Memory B cell (primary cell): ENCODE data around the gene ATP4B.
A peak's percentile ranks its signal among the peaks of the same experiment; 100 is the strongest.
"Not testable (repeated sequence)": the region's sequence is repeated elsewhere in the genome, so short reads cannot be mapped to it uniquely, and the experiment has no call there.

Source experiments
- ATAC-seq: fragments of 150-1000 bp; cut with Tn5 transposase; 2 replicates; pipeline ENCODE4 v1.10.0; 2021; ENCODE audit warnings: low read depth, mild to moderate bottlenecking, moderate library complexity
- DNase-seq, 2 donors: peaks; one replicate each; pipeline ENCODE4 v3.0.0; 2022; ENCODE audit warnings: low spot score in 2 of 2
- H3K27ac Mint-ChIP-seq: one replicate; pipeline ENCODE4 v1.8.0; 2022; ENCODE audit warnings: mild to moderate bottlenecking, moderate library complexity, mixed read lengths
- H3K27me3 Mint-ChIP-seq: one replicate; pipeline ENCODE4 v1.8.0; 2022; ENCODE audit warnings: mixed read lengths
- H3K36me3 Mint-ChIP-seq: one replicate; pipeline ENCODE4 v1.8.0; 2022; ENCODE audit warnings: mild to moderate bottlenecking, mixed read lengths
- H3K4me1 Mint-ChIP-seq: one replicate; pipeline ENCODE4 v1.8.0; 2022; ENCODE audit warnings: mixed read lengths
- H3K4me3 Mint-ChIP-seq: one replicate; pipeline ENCODE4 v1.8.0; 2022; ENCODE audit warnings: mild to moderate bottlenecking, moderate library complexity, mixed read lengths
- H3K9me3 Mint-ChIP-seq: one replicate; pipeline ENCODE4 v1.8.0; 2022; ENCODE audit warnings: mixed read lengths

The ATP4B gene

DNA sequence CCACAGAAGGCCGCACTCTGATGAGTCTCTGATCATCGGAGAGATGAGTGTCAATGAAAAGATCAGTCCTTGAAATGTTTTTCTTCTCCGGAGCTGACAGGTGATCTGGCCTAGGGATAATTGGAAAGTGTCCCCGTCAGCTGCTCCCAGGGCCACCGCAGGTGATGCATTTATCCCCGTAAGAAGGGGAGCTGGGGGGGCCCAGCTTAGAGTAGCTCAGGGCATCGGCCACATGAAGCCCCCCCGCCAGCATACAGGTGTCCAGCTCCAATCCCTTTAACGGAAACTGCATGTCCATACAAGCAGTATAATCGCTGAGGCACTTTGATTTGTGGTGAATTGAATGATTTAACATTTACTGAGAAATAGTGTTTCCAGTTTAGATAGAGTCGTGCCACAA lies 27.7 kb downstream of the ATP4B start:
- DNase-seq: no peak
- Mint-ChIP-seq H3K4me3 (no peak overlapping the region), H3K27ac (no peak overlapping the region), H3K9me3 (no peaks in the 10 kb centered on the region), H3K36me3 (peaks cover 17% of the 10 kb centered on the region), H3K4me1 (peaks cover 5% of the 10 kb centered on the region), H3K27me3 (no peaks in the 10 kb centered on the region)
- no peak for ATAC-seq

DNA sequence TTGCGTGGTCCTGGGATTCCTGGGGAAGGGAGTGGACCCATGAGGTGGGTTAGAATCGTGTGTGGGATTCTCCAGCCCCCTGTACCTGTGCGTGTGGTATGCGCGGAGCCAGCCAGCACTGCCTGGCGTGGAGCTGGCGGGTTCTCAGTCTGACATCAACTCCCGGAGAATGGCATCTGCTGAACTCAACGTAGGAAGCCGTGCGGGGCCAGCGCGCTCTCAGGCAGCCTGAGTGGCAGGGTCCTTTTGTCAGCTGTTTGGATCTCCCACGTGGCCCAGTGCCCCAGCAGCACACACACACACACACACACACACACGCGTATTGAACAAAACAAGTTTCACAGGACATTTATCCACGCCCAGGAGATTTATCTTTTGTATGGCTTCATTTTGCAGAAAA lies 28.1 kb downstream of the ATP4B start:
- ATAC-seq: no peak
- H3K4me3 Mint-ChIP-seq: no peak overlapping the region
- peaks cover 20% of the 10 kb centered on the region for H3K36me3 Mint-ChIP-seq
- H3K4me1 Mint-ChIP-seq: peaks cover 5% of the 10 kb centered on the region
- H3K27me3 Mint-ChIP-seq: no peaks in the 10 kb centered on the region
- no peak overlapping the region for H3K27ac Mint-ChIP-seq
- H3K9me3 Mint-ChIP-seq: no peaks in the 10 kb centered on the region
- DNase-seq: no peak

DNA sequence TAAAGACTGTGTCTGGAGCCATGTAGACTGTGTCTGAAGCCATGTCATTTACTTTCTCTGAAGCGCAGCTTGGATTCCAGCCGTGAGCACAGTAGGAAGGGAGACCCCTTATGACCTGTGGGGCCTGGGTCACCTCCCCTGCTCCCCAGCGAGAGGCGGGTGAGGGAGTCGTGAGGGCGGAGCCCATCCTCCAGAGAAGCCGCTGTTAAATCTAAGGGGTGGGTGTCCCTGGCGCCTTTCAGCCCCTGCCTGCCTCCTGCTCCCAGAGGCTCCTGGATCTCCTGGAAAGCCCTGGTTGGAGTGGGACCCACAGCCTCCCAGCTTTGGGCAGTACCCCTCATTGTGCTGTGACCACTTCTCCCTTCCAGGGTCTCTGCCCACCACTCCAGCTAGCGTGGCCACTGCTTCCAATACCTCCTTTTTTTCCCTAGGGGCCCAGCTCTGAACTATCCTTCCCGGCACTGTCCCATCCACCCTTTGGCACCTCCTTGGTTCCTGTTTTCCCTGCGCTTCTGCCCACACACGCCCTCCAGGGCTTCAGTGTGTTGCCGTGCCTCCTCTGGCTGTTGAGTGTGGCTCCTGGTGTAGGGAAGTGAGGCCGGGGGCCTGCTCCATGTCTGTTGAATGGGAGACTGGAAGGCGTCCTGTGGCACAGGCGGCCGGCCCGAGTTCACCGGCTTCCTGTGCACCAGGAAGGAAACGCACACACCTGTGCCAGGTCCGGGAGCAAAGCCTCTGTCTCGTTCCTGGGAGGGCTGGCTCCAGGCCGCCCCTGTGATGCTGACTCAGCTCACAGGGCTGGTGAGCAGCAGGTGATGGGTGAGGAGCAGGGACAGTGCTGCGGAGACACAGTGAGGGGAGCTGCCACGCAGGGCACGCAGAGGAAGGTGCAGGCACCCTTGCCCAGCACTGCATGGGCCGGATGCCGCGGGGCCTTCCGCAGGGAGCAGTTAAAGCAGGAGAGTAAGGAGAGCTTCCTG lies 29.4 kb downstream of the ATP4B start:
- Mint-ChIP-seq H3K4me1 (peaks cover 8% of the 10 kb centered on the region), H3K36me3 (peaks cover 22% of the 10 kb centered on the region), H3K9me3 (no peaks in the 10 kb centered on the region), H3K4me3 (no peak overlapping the region), H3K27me3 (no peaks in the 10 kb centered on the region), H3K27ac (no peak overlapping the region)
- ATAC-seq (no peak), DNase-seq (no peak)

DNA sequence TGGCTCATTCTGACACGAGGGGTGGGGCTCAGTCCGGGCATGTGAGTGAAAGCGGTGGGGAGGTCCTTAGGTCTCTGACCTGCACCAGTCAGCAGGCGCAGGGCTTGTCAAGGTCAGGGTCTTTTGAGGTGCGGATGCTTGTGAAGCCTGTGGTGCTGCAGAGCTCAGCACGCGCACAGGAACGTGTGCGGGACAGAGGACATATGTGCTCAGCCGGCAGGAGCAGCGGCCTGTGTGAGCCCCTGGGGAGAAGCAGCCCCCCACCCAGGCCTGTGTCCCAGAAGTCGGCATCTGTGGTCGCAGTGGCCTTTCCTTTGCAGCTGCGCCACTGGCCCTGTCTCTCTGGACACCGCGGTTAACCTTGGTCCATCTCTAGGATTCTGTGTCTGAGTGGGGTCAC lies 30.9 kb downstream of the ATP4B start:
- H3K4me1 Mint-ChIP-seq: peaks cover 8% of the 10 kb centered on the region
- no peak for DNase-seq
- H3K27me3 Mint-ChIP-seq: no peaks in the 10 kb centered on the region
- H3K9me3 Mint-ChIP-seq: no peaks in the 10 kb centered on the region
- H3K4me3 Mint-ChIP-seq: no peak overlapping the region
- no peak overlapping the region for H3K27ac Mint-ChIP-seq
- ATAC-seq: no peak
- peaks cover 25% of the 10 kb centered on the region for H3K36me3 Mint-ChIP-seq

DNA sequence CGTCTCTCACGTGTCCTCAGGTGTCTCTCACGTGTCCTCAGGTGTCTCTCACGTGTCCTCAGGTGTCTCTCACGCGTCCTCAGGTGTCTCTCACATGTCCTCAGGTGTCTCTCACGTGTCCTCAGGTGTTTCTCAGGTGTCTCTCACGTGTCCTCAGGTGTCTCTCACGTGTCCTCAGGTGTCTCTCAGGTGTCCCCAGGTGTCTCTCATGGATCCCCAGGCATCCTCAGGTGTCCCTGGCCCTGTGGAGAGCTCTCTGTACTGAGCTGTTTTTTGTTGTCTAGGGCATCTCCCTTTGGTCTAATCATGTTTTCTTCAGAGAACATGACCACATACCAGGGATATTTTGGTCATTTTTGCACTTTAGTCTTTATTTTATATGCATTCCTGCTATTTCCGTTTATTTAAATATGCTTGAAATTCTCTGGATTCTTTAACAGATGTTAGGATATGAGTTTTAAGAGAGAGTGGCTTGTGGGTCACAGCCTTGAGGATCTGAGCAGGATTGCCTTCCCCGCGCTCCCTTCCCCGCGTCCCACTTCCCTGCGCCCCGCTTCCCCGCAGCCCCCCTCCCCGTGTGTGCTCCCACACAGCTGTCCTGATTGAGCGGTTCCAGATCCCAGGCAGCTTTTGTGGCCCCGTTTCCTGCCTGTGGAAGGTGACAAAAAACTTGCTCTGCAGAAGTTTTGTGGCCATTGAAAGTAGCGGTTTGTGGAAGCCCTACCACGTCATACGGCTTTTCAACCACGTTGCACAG lies 31.9 kb downstream of the ATP4B start:
- no peak for ATAC-seq
- no peak overlapping the region for H3K27ac Mint-ChIP-seq
- H3K27me3 Mint-ChIP-seq: no peaks in the 10 kb centered on the region
- H3K36me3 Mint-ChIP-seq: peaks cover 25% of the 10 kb centered on the region
- H3K9me3 Mint-ChIP-seq: no peaks in the 10 kb centered on the region
- no peak overlapping the region for H3K4me3 Mint-ChIP-seq
- no peak for DNase-seq
- peaks cover 8% of the 10 kb centered on the region for H3K4me1 Mint-ChIP-seq

DNA sequence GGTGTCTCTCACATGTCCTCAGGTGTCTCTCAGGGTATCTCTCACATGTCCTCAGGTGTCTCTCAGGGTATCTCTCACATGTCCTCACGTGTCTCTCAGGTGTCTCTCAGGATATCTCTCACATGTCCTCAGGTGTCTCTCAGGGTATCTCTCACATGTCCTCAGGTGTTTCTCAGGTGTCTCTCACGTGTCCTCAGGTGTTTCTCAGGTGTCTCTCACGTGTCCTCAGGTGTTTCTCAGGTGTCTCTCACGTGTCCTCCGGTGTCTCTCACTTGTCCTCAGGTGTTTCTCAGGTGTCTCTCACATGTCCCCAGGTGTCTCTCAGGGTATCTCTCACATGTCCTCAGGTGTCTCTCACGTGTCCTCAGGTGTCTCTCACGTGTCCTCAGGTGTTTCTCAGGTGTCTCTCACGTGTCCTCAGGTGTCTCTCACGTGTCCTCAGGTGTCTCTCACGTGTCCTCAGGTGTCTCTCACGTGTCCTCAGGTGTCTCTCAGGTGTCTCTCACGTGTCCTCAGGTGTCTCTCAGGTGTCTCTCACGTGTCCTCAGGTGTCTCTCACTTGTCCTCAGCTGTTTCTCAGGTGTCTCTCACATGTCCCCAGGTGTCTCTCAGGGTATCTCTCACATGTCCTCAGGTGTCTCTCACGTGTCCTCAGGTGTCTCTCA lies 33.2 kb downstream of the ATP4B start:
- not testable (repeated sequence) for DNase-seq, H3K27me3 Mint-ChIP-seq, H3K4me3 Mint-ChIP-seq, H3K9me3 Mint-ChIP-seq, H3K27ac Mint-ChIP-seq, H3K4me1 Mint-ChIP-seq, ATAC-seq
- peaks cover 25% of the 10 kb centered on the region for H3K36me3 Mint-ChIP-seq

DNA sequence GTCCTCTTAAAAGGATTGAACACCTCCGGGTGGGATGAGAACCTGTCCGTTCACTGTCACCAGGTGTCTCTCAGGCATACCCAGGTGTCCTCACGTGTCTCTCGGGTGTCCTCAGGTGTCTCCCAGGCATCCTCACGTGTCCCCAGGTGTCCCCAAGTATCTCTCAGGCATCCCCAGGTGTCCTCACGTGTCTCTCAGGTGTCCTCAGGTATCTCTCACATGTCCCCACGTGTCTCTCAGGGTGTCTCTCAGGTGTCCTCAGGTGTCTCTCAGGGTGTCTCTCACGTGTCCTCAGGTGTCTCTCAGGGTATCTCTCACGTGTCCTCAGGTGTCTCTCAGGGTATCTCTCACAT lies 33.8 kb downstream of the ATP4B start:
- no peaks in the 10 kb centered on the region for H3K27me3 Mint-ChIP-seq
- peaks cover 25% of the 10 kb centered on the region for H3K36me3 Mint-ChIP-seq
- H3K27ac Mint-ChIP-seq: no peak overlapping the region
- H3K9me3 Mint-ChIP-seq: no peaks in the 10 kb centered on the region
- no peak overlapping the region for H3K4me3 Mint-ChIP-seq
- DNase-seq (no peak), ATAC-seq (no peak)
- peaks cover 8% of the 10 kb centered on the region for H3K4me1 Mint-ChIP-seq

DNA sequence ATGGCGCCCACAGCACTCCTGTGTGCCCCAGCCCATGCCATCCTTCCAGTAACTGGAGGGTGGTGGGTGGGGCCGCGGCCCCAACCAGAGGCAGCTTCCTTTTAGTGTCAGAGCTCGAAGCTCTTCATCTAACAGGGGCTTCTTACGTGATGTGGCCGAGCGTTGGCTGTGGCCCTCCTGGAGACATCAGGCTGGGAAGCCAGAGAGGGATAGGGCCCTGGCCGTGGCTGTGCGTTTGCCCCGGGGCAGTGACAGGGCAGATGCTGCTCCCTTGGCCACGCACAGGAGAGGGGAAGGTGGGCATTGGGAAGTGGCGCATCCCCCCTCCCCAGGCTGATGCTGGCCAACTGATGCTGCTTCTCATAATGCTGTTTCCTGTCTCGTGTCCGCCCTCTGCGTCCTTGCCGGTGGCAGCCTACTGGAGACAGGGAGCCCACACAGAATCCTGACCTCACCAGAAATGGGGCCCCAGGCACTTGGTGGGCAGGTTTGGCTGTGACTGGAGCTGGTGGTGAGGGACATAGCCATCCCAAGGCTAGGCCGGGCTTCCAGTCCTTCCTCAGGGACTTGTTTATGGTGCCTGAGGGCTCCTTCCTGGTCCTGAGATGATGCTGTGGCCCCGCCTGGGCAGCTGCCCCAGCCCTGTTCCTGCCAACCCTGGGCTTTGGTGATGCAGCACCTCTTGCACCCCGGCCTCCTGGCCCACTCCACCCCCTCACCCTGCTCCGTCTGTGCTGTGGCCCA lies 34.3 kb downstream of the ATP4B start:
- Mint-ChIP-seq H3K4me1 (peaks cover 5% of the 10 kb centered on the region), H3K36me3 (peaks cover 22% of the 10 kb centered on the region), H3K27ac (no peak overlapping the region), H3K4me3 (no peak overlapping the region), H3K27me3 (no peaks in the 10 kb centered on the region), H3K9me3 (no peaks in the 10 kb centered on the region)
- no peak for ATAC-seq
- no peak for DNase-seq

DNA sequence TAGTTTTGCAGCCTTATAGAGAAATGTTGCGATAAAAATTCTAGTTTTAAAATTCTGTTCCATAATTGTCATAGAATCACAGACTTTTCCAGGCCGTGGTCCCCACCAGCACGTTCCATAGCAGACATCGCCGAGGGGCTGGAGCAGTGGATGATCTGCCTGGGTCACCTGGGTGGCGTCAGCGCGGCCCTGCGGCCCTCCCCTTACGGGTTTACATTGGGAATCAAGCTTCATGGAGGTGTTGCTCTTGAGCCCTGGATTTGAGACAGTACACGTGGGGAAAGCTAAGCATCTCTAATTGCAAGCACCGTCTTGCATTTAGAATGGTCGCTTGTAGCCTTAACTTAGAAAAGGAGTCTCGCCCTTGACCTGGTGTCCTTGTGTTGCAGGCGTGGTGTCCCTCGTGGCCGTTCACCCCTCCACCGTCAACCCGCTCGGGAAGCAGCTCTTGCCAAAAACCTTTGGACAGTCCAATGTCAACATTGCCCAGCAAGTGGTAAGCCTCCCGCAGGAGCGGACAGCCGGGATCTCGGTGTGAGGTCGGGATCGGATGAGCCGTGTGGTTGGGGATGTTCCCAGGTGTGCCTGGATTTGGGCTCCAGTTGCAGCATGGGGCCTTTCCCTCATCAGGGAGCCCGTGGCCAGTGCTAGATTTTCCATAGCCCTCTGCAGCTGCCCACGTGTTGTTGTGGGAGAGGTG lies 35.1 kb downstream of the ATP4B start:
- H3K27me3 Mint-ChIP-seq: no peaks in the 10 kb centered on the region
- H3K9me3 Mint-ChIP-seq: no peaks in the 10 kb centered on the region
- peaks cover 21% of the 10 kb centered on the region for H3K36me3 Mint-ChIP-seq
- no peak for DNase-seq
- no peak overlapping the region for H3K27ac Mint-ChIP-seq
- no peak overlapping the region for H3K4me3 Mint-ChIP-seq
- ATAC-seq: no peak
- H3K4me1 Mint-ChIP-seq: peaks cover 3% of the 10 kb centered on the region

DNA sequence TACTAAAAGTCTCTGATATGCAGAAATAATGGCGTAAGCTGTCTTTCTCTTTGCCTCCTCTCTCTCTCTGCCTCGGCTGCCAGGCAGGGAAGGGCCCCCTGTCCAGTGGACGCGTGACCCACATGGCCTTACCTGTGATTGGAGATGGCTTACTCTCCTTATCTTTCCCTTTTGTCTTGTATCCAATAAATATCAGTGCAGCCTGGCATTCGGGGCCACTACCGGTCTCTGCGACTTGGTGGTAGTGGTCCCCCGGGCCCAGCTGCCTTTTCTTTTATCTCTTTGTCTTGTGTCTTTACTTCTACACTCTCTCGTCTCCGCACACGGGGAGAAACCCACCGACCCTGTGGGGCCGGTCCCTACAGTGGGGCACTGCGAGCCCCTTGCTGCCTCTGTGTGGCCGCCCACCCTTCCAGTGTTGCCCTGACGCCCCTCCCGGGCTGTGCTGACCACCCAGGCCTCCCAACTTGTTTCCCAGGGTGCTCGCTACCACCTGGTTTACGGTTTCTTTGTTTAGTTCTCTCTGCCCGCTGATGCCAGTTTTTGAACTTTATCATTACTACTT lies 35.9 kb downstream of the ATP4B start:
- H3K27ac Mint-ChIP-seq, DNase-seq, H3K27me3 Mint-ChIP-seq, H3K9me3 Mint-ChIP-seq, H3K4me3 Mint-ChIP-seq, H3K4me1 Mint-ChIP-seq, ATAC-seq: not testable (repeated sequence)
- H3K36me3 Mint-ChIP-seq: peaks cover 21% of the 10 kb centered on the region

DNA sequence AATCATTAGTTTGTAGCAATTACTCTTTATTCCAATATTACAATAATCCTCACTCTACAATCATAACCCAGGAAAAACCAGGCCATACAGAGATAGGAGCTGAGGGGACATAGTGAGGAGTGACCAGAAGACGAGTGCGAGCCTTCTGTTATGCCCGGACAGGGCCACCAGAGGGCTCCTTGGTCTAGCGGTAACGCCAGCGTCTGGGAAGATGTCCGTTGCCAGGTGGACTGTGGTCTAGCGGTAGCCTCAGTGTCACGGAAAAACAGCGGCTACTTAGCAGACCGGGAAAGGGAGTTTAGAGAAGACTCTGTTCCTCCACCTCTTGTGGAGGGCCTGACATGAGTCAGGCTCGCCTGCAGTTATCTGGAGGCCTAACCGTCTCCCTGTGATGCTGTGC lies 36.5 kb downstream of the ATP4B start:
- H3K36me3 Mint-ChIP-seq: peaks cover 23% of the 10 kb centered on the region
- DNase-seq, H3K4me3 Mint-ChIP-seq, H3K27ac Mint-ChIP-seq, ATAC-seq, H3K27me3 Mint-ChIP-seq, H3K4me1 Mint-ChIP-seq, H3K9me3 Mint-ChIP-seq: not testable (repeated sequence)

DNA sequence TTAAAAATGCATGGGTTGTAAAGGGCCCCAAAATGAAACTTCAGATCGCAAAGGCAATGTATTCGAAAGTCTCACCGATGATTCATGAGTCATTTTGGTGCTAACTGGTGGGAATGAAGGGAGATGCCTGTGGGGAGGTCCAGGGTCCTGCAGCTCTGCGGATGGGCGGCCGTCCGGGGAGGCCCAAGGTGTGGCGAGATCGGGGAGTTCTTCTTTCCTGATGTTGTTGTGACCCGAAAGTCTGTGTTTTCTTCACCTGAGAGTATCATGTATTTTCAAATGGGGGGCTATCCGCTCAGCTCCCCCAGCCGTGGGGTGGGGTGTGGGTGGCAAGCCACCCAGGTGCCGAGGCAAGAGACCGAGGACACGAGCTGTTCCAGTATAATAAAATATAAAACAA lies 37.0 kb downstream of the ATP4B start:
- H3K4me3 Mint-ChIP-seq: no peak overlapping the region
- H3K9me3 Mint-ChIP-seq: no peaks in the 10 kb centered on the region
- DNase-seq: no peak
- peak overlapping the region; percentile 20 for H3K27ac Mint-ChIP-seq
- peaks cover 9% of the 10 kb centered on the region for H3K4me1 Mint-ChIP-seq
- H3K36me3 Mint-ChIP-seq: peaks cover 25% of the 10 kb centered on the region
- H3K27me3 Mint-ChIP-seq: no peaks in the 10 kb centered on the region
- no peak for ATAC-seq
